Pancreas (tissue), 10 donors: ENCODE results near the gene GGCT. TPM values are rescaled to one million over a fixed set of nuclear protein-coding genes. Genes with fewer than 3 reads are reported as not detected.

Experiments
- ATAC-seq, 4 donors: fragments of 200-7000 bp; cut with Tn5 transposase; one replicate each; pipeline versions ENCODE4 v1.8.0 to v1.9.1; 2020; ENCODE audit warnings: mild to moderate bottlenecking in 4 of 4, moderate library complexity in 4 of 4
- DNase-seq, 6 donors: peaks; one replicate each; pipeline ENCODE4 v3.0.0-alpha.2; 2020
- FAIRE-seq: peaks from 2 replicates; lab custom pipeline; 2012; peaks lifted over from hg19 to GRCh38; lab: Jason Lieb, UNC
- H3K27ac ChIP-seq, 4 donors: fragments of 200-600 bp; sonication (generic); 1 replicate in 3 of 4; 2 replicates in 1 of 4; pipeline versions ENCODE4 v1.5.0 to v1.8.0; 2020
- H3K27me3 ChIP-seq, 4 donors: fragments of 200-600 bp; one replicate each; pipeline ENCODE4 v1.8.0; 2021
- H3K36me3 ChIP-seq, 3 donors: fragments of 200-600 bp; sonication (generic) in 1 of 3; one replicate each; pipeline versions ENCODE4 v1.5.0 to v1.8.0; 2020 to 2021
- H3K4me1 ChIP-seq, 3 donors: fragments of 200-600 bp; one replicate each; pipeline ENCODE4 v1.8.0; 2021
- H3K4me3 ChIP-seq, 4 donors: fragments of 200-600 bp; sonication (generic) in 2 of 4; one replicate each; pipeline versions ENCODE4 v1.5.0 to v1.8.0; 2020 to 2021
- H3K9me3 ChIP-seq, 4 donors: fragments of 200-600 bp; one replicate each; pipeline ENCODE4 v1.8.0; 2021
- CTCF ChIP-seq, 4 donors: fragments of 200-600 bp; sonication (generic) in 3 of 4; IDR thresholded peaks; one replicate each; pipeline versions ENCODE4 v1.5.0 to v1.8.0; 2021; ENCODE audit warnings: antibody characterized with exemption in 4 of 4
- WGBS, 2 donors: extraction: QIAGEN DNeasy Blood & Tissue Kit; methylation state at CpG; one replicate each; pipeline ENCODE4 v1.1.7; 2013; 5-methylcytosine and 5-hydroxymethylcytosine counted together
- intact Hi-C, 3 donors: fragments of 100-400 bp; cut with DNase I; formaldehyde crosslinking; loops; one replicate each; pipeline versions ENCODE4 v1.11.1 to v1.14.2; 2022
- polyA plus RNA-seq, 2 donors: library from polyadenylated mRNA; stranded (reverse); fragments of 200-250 nt; gene quantifications; one replicate each; pipeline ENCODE4 v1.2.3, GENCODE V29; 2013
- total RNA-seq, 6 donors: library from RNA; stranded (reverse); fragmentation: NEBNext Ultra II Directional in 4 of 6; extraction: Animal tissue kit (Norgen Biotek cat#: 25700) in 4 of 6; gene quantifications; one replicate each; pipeline versions ENCODE4 v1.2.1 to v1.2.4, GENCODE V29; 2021 to 2023
- donor health status: healthy with polysubstance abuse.
- donor health status: DM: no; HTN: no; CAD: no; lungs with moderate emphysema.
- donor health status: DM: no; HTN: no; CAD: no.
- donor health status: control.
- donor health status: control.
- donor health status: Bipolar disorder and iron deficiency.
- donor health status: DM: yes; HTN: yes; CAD: no.
- donor health status: DM: no; HTN: no; CAD: no.
- donor health status: DM: no; HTN: no; CAD: no.
- donor health status: DM: yes; HTN: yes; CAD: no.

Gene GGCT
- total and polyA plus RNA-seq, 8 donors, result 9.6 to 30.3 (median 17.0) TPM

- FAIRE-seq, result no peak
- intact Hi-C loops, result no loop called here
- no peaks in the 10 kb centered on the region for H3K36me3 ChIP-seq
Measured at GRCh38 chr7:30453921-30454320, 50.7 kb downstream of the GGCT start.

GRCh38 chr7:30453016-30453415 is 51.6 kb downstream of the GGCT start:
- WGBS, 2 donors, result 96 to 99% methylated on average over 8 of the region's 8 CpGs
- Histone ChIP-seq H3K4me1 (peaks cover 0 to 6% (median 0%) of the 10 kb centered on the region in 3 donors), H3K27me3 (no peaks in the 10 kb centered on the region), H3K27ac (no peak overlapping the region), H3K4me3 (no peak overlapping the region), H3K36me3 (no peaks in the 10 kb centered on the region), H3K9me3 (no peaks in the 10 kb centered on the region)
- intact Hi-C loops, result no loop called here
- ATAC-seq (no peak), DNase-seq (no peak), FAIRE-seq (no peak)
- no peak for TF ChIP-seq CTCF (IDR thresholded peaks at IDR 0.05)

More at GRCh38 chr7:30453921-30454320, 50.7 kb downstream of the GGCT start:
- no peak for TF ChIP-seq CTCF (IDR thresholded peaks at IDR 0.05)
- no peak overlapping the region for H3K4me3 ChIP-seq
- H3K27me3 ChIP-seq, result no peaks in the 10 kb centered on the region
- no peaks in the 10 kb centered on the region for H3K9me3 ChIP-seq
- ATAC-seq, result no peak
- no peak overlapping the region for H3K27ac ChIP-seq
- peaks cover 0 to 5% (median 0%) of the 10 kb centered on the region in 3 donors for H3K4me1 ChIP-seq
- 75 to 76% methylated on average over 3 of the region's 3 CpGs for WGBS, 2 donors
- no peak for DNase-seq

GRCh38 chr7:30452280-30452930 is 52.2 kb downstream of the GGCT start:
- H3K4me1 ChIP-seq, result peaks cover 0 to 6% (median 0%) of the 10 kb centered on the region in 3 donors
- no peaks in the 10 kb centered on the region for H3K27me3 ChIP-seq
- DNase-seq, result no peak
- WGBS, 2 donors, result 93 to 95% methylated on average over 27 of the region's 27 CpGs
- no peaks in the 10 kb centered on the region for H3K9me3 ChIP-seq
- no peak for TF ChIP-seq CTCF (IDR thresholded peaks at IDR 0.05)
- no peaks in the 10 kb centered on the region for H3K36me3 ChIP-seq
- no peak for FAIRE-seq
- no peak overlapping the region for H3K27ac ChIP-seq
- no peak overlapping the region for H3K4me3 ChIP-seq
- ATAC-seq, result no peak
- intact Hi-C loops, result no loop called here

- ATAC-seq, result no peak
- intact Hi-C loops, result no loop called here
- 91 to 94% methylated on average over 29 of the region's 29 CpGs for WGBS, 2 donors
- no peak for TF ChIP-seq CTCF (IDR thresholded peaks at IDR 0.05)
- Histone ChIP-seq H3K27me3 (no peaks in the 10 kb centered on the region), H3K4me3 (no peak overlapping the region), H3K36me3 (no peaks in the 10 kb centered on the region), H3K4me1 (peaks cover 0 to 6% (median 0%) of the 10 kb centered on the region in 3 donors), H3K27ac (no peak overlapping the region), H3K9me3 (no peaks in the 10 kb centered on the region)
- DNase-seq, result no peak
- no peak for FAIRE-seq
Measured at GRCh38 chr7:30451539-30452279, 52.9 kb downstream of the GGCT start.
